HepG2 (cell line): ENCODE data around the gene RUVBL2. TPM values are rescaled to one million over a fixed set of nuclear protein-coding genes. Genes with fewer than 3 reads are reported as not detected.
A peak's percentile ranks its signal among the peaks of the same experiment; 100 is the strongest.

Experiments
- GABPB1 ChIP-seq: IDR thresholded peaks from 2 replicates; pipeline ENCODE4 v1.6.1; 2016; ENCODE audit warnings: mild to moderate bottlenecking, missing genetic modification reagents, moderate library complexity, missing compliant biosample characterization
- HOXA7 ChIP-seq: sonication (generic); formaldehyde crosslinking; IDR thresholded peaks from 2 replicates; pipeline ENCODE4 v1.8.1; 2022; ENCODE audit warnings: mild to moderate bottlenecking, missing genetic modification reagents, moderate library complexity
- HOXA9 ChIP-seq: sonication (generic); formaldehyde crosslinking; IDR thresholded peaks from 2 replicates; pipeline ENCODE4 v1.8.1; 2022; ENCODE audit warnings: missing genetic modification reagents, mild to moderate bottlenecking, moderate library complexity, borderline replicate concordance
- IKZF1 ChIP-seq: fragments of 450-650 bp; IDR thresholded peaks from 2 replicates; pipeline ENCODE4 v1.7.1; 2016
- KAT7 ChIP-seq: IDR thresholded peaks from 2 replicates; pipeline ENCODE4 v1.6.1; 2018; ENCODE audit warnings: borderline replicate concordance, missing compliant biosample characterization
- KAT8 ChIP-seq: IDR thresholded peaks from 2 replicates; pipeline ENCODE4 v1.6.1; 2016; ENCODE audit warnings: missing genetic modification reagents, missing compliant biosample characterization
- RXRA ChIP-seq: sonication (generic); formaldehyde crosslinking; IDR thresholded peaks from 2 replicates; pipeline ENCODE4 v1.5.1; 2020; ENCODE audit warnings: missing genetic modification reagents
- SNRNP70 ChIP-seq: fragments of 200-400 bp; formaldehyde crosslinking; IDR thresholded peaks from 2 replicates; pipeline ENCODE4 v1.6.1; 2017; ENCODE audit warnings: mild to moderate bottlenecking, low read depth, low read length, moderate library complexity
- TCF12 ChIP-seq, 2 experiments: fragments of 450-650 bp in 1 of 2; sonication (generic) in 1 of 2; formaldehyde crosslinking in 1 of 2; IDR thresholded peaks; 2 replicates each; pipeline versions ENCODE4 v1.6.1 to v1.8.0; 2017 to 2022; ENCODE audit warnings: antibody characterized with exemption in 1 of 2, mild to moderate bottlenecking in 1 of 2, missing genetic modification reagents in 1 of 2, moderate library complexity in 1 of 2
- ZBTB38 ChIP-seq: sonication (generic); formaldehyde crosslinking; IDR thresholded peaks from 2 replicates; pipeline ENCODE4 v1.5.1; 2020; ENCODE audit warnings: mild to moderate bottlenecking, missing genetic modification reagents
- ZBTB7B ChIP-seq: sonication (generic); formaldehyde crosslinking; IDR thresholded peaks from 2 replicates; pipeline ENCODE4 v1.4.0; 2020; ENCODE audit warnings: missing genetic modification reagents
- ZFYVE20 ChIP-seq: sonication (generic); formaldehyde crosslinking; IDR thresholded peaks from 2 replicates; pipeline ENCODE4 v1.8.0; 2023; ENCODE audit warnings: low read depth, mild to moderate bottlenecking, moderate library complexity, missing genetic modification reagents, borderline replicate concordance
- ZNF331 ChIP-seq: sonication (generic); formaldehyde crosslinking; IDR thresholded peaks from 2 replicates; pipeline ENCODE4 v1.4.0; 2020; ENCODE audit warnings: missing genetic modification reagents
- ZNF563 ChIP-seq: sonication (generic); formaldehyde crosslinking; IDR thresholded peaks from 2 replicates; pipeline ENCODE4 v1.8.0; 2022; ENCODE audit warnings: mild to moderate bottlenecking, moderate library complexity, missing genetic modification reagents
- ZNF616 ChIP-seq: sonication (generic); formaldehyde crosslinking; IDR thresholded peaks from 2 replicates; pipeline ENCODE4 v1.5.0; 2020; ENCODE audit warnings: low read depth, mild to moderate bottlenecking, missing genetic modification reagents
- ZNF761 ChIP-seq: sonication (generic); formaldehyde crosslinking; conservative IDR thresholded peaks from 2 replicates; pipeline ENCODE4 v1.4.0; 2020; ENCODE audit warnings: mild to moderate bottlenecking, missing genetic modification reagents
- polyA plus RNA-seq, 8 experiments: library from polyadenylated mRNA; depleted of rRNA in 3 of 8; stranded (reverse) in 7 of 8; unstranded in 1 of 8; fragments of >200 nt; fragmentation: Illumina TruSeq in 4 of 8; extraction: Trizol in 4 of 8; gene quantifications; 2 replicates each; pipeline versions ENCODE4 v1.2.1 to v1.2.3, GENCODE V29; 2011 to 2016; ENCODE audit warnings: low read depth in 4 of 8, missing spikeins in 1 of 8, mixed read lengths in 1 of 8; ENCODE audit not compliant: insufficient read depth in 1 of 8
- total RNA-seq, 5 experiments: library from RNA; depleted of rRNA; stranded (reverse); fragments of >200 nt; fragmentation: Illumina TruSeq; extraction: Trizol; gene quantifications; 2 replicates each; pipeline ENCODE4 v1.2.3, GENCODE V29; 2016; ENCODE audit warnings: low read depth in 1 of 5
- TF ChIP-seq, protein P1 (sequence below): sonication (generic); formaldehyde crosslinking; IDR thresholded peaks from 2 replicates; pipeline ENCODE4 v1.4.0; 2020; ENCODE audit warnings: missing genetic modification reagents, borderline replicate concordance
- TF ChIP-seq, protein P2 (sequence below): sonication (generic); formaldehyde crosslinking; IDR thresholded peaks from 2 replicates; pipeline ENCODE4 v1.4.0; 2020; ENCODE audit warnings: missing genetic modification reagents, borderline replicate concordance
- TF ChIP-seq, protein P3 (sequence below): sonication (generic); IDR thresholded peaks from 2 replicates; pipeline ENCODE4 v1.6.1; 2016; ENCODE audit warnings: low read depth, borderline replicate concordance

Gene RUVBL2
- total and polyA plus RNA-seq, 2 of the 13 experiments (the other 11 are each of a cell fraction or from before 2014, with no cell fraction given), result 120 to 122 TPM

DNA sequence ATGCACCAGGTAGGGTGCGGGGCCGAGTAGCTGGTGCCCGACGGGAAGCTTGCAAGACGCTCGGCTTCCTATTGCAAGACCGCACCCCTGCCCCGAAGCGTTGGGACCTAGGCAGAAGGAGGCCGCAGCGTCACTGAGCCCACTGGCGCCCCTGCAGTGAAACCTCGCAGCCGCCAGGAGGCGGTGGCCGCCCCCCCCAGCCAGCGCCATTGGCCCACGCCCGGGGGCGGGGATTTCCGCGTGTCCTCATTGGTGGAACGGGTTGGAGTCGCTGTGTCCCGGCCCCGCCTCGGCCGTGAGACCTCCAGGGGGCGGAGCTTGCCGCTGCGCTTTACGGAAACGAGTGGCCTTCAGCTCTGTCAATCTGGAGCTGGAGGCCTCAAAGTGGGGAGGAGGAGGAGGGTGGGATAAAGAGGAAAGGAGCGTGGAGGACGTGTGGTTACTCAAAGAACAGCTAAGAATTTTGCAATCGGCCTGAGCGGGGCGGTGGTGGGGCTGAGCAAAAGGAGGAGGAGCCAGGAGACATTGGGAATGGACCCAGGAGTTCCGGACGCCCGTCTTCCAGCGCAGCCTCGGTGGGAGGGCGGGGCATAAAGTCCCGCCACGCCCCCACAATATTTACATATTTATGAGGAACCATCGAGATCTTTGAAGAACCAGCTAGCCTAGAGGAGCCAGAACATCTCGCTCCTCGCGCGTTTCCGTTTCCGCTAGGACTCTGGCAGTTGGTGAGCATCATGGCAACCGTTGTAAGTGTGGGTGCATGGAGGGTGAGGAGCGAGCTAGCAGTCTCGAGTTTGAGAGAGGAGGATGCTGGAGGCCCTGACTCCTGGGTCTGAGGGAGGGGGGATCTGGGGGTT lies at the start of gene RUVBL2, which contains the start of gene GYS1 (continued):
- peak; percentile 41; the same call in 1 of the 2 replicates for TF ChIP-seq ZNF563 (CRISPR knock-in tag)
- TF ChIP-seq ZNF616 (CRISPR knock-in tag), result no peak
- TF ChIP-seq IKZF1, result no peak
- peak; percentile 90 for TF ChIP-seq GABPB1 (CRISPR knock-in tag)
- TF ChIP-seq ZBTB7B (CRISPR knock-in tag), result no peak
- peak; percentile 66 for TF ChIP-seq ZBTB38 (CRISPR knock-in tag)
- no peak for TF ChIP-seq SNRNP70
- no peak for TF ChIP-seq ZFYVE20
- TF ChIP-seq, protein P1, sequence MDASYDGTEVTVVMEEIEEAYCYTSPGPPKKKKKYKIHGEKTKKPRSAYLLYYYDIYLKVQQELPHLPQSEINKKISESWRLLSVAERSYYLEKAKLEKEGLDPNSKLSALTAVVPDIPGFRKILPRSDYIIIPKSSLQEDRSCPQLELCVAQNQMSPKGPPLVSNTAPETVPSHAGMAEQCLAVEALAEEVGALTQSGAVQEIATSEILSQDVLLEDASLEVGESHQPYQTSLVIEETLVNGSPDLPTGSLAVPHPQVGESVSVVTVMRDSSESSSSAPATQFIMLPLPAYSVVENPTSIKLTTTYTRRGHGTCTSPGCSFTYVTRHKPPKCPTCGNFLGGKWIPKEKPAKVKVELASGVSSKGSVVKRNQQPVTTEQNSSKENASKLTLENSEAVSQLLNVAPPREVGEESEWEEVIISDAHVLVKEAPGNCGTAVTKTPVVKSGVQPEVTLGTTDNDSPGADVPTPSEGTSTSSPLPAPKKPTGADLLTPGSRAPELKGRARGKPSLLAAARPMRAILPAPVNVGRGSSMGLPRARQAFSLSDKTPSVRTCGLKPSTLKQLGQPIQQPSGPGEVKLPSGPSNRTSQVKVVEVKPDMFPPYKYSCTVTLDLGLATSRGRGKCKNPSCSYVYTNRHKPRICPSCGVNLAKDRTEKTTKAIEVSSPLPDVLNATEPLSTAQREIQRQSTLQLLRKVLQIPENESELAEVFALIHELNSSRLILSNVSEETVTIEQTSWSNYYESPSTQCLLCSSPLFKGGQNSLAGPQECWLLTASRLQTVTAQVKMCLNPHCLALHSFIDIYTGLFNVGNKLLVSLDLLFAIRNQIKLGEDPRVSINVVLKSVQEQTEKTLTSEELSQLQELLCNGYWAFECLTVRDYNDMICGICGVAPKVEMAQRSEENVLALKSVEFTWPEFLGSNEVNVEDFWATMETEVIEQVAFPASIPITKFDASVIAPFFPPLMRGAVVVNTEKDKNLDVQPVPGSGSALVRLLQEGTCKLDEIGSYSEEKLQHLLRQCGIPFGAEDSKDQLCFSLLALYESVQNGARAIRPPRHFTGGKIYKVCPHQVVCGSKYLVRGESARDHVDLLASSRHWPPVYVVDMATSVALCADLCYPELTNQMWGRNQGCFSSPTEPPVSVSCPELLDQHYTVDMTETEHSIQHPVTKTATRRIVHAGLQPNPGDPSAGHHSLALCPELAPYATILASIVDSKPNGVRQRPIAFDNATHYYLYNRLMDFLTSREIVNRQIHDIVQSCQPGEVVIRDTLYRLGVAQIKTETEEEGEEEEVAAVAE (CRISPR knock-in tag), result no peak; the same call in 1 of the 2 replicates
- TF ChIP-seq HOXA7 (CRISPR knock-in tag), result no peak
- TF ChIP-seq HOXA9 (CRISPR knock-in tag), result no peak
- TF ChIP-seq KAT8 (CRISPR knock-in tag), result peak; percentile 86
- TF ChIP-seq TCF12 (IDR thresholded peaks at IDR 0.05), result no peak
- TF ChIP-seq TCF12 (CRISPR knock-in tag; IDR thresholded peaks at IDR 0.05), result 0 out of 2 replicates have a peak, but pooled peaks have one; percentile 42
- no peak for TF ChIP-seq KAT7 (CRISPR knock-in tag)
- TF ChIP-seq, protein P2, sequence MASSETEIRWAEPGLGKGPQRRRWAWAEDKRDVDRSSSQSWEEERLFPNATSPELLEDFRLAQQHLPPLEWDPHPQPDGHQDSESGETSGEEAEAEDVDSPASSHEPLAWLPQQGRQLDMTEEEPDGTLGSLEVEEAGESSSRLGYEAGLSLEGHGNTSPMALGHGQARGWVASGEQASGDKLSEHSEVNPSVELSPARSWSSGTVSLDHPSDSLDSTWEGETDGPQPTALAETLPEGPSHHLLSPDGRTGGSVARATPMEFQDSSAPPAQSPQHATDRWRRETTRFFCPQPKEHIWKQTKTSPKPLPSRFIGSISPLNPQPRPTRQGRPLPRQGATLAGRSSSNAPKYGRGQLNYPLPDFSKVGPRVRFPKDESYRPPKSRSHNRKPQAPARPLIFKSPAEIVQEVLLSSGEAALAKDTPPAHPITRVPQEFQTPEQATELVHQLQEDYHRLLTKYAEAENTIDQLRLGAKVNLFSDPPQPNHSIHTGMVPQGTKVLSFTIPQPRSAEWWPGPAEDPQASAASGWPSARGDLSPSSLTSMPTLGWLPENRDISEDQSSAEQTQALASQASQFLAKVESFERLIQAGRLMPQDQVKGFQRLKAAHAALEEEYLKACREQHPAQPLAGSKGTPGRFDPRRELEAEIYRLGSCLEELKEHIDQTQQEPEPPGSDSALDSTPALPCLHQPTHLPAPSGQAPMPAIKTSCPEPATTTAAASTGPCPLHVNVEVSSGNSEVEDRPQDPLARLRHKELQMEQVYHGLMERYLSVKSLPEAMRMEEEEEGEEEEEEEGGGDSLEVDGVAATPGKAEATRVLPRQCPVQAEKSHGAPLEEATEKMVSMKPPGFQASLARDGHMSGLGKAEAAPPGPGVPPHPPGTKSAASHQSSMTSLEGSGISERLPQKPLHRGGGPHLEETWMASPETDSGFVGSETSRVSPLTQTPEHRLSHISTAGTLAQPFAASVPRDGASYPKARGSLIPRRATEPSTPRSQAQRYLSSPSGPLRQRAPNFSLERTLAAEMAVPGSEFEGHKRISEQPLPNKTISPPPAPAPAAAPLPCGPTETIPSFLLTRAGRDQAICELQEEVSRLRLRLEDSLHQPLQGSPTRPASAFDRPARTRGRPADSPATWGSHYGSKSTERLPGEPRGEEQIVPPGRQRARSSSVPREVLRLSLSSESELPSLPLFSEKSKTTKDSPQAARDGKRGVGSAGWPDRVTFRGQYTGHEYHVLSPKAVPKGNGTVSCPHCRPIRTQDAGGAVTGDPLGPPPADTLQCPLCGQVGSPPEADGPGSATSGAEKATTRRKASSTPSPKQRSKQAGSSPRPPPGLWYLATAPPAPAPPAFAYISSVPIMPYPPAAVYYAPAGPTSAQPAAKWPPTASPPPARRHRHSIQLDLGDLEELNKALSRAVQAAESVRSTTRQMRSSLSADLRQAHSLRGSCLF (CRISPR knock-in tag), result no peak
- TF ChIP-seq RXRA, result no peak
- TF ChIP-seq ZNF331 (CRISPR knock-in tag), result peak; percentile 19; the same call in 1 of the 2 replicates
- TF ChIP-seq, protein P3, sequence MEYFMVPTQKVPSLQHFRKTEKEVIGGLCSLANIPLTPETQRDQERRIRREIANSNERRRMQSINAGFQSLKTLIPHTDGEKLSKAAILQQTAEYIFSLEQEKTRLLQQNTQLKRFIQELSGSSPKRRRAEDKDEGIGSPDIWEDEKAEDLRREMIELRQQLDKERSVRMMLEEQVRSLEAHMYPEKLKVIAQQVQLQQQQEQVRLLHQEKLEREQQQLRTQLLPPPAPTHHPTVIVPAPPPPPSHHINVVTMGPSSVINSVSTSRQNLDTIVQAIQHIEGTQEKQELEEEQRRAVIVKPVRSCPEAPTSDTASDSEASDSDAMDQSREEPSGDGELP, result no peak; the same call in 1 of the 2 replicates
- no peak for TF ChIP-seq ZNF761 (CRISPR knock-in tag)
